Fibroblast of lung (primary cell): ENCODE data around the gene MELTF. TPM values are rescaled to one million over a fixed set of nuclear protein-coding genes. Genes with fewer than 3 reads are reported as not detected.

Experiments used
- DNase-seq, 2 donors: peaks; one replicate each; pipeline versions ENCODE4 v3.0.0 to v3.0.0-alpha.2; 2010; ENCODE audit warnings: low read depth in 2 of 2
- H2AFZ ChIP-seq: 2 replicates; pipeline ENCODE4 v1.5.1; 2012; ENCODE audit warnings: low read length, control low read depth, inconsistent platforms
- H3K27ac ChIP-seq: 2 replicates; pipeline ENCODE4 v1.5.1; 2011; ENCODE audit warnings: low read length, control low read depth; ENCODE audit not compliant: insufficient read depth
- H3K27me3 ChIP-seq: 2 replicates; pipeline ENCODE4 v1.5.1; 2011; ENCODE audit warnings: mild to moderate bottlenecking, low read length; ENCODE audit not compliant: control insufficient read depth, insufficient read depth
- H3K36me3 ChIP-seq: 2 replicates; pipeline ENCODE4 v1.5.1; 2011; ENCODE audit warnings: low read length; ENCODE audit not compliant: control insufficient read depth, insufficient read depth
- H3K4me1 ChIP-seq: 2 replicates; pipeline ENCODE4 v1.5.1; 2011; ENCODE audit warnings: low read length; ENCODE audit not compliant: control insufficient read depth, insufficient read depth; ENCODE audit errors: extremely low read depth
- H3K4me2 ChIP-seq: 2 replicates; pipeline ENCODE4 v1.5.1; 2011; ENCODE audit warnings: low read length, control low read depth; ENCODE audit not compliant: insufficient read depth; ENCODE audit errors: extremely low read depth
- H3K4me3 ChIP-seq, 4 experiments: fragments of 200-600 bp in 1 of 4; sonication (generic) in 1 of 4; replicated peaks in 1 of 4; 2 replicates each; pipeline ENCODE4 v1.5.1; 2011 to 2016; ENCODE audit warnings: low read length in 4 of 4, low read depth in 3 of 4, mild to moderate bottlenecking in 3 of 4, control low read depth in 2 of 4, inconsistent platforms in 1 of 4, mixed read lengths in 1 of 4; ENCODE audit not compliant: insufficient read depth in 1 of 4; ENCODE audit errors: control extremely low read depth in 1 of 4
- H3K79me2 ChIP-seq: 2 replicates; pipeline ENCODE4 v1.5.1; 2012; ENCODE audit warnings: mild to moderate bottlenecking, low read length, inconsistent platforms; ENCODE audit not compliant: control insufficient read depth, insufficient read depth
- H3K9ac ChIP-seq: 2 replicates; pipeline ENCODE4 v1.5.1; 2011; ENCODE audit warnings: mild to moderate bottlenecking, low read length, control low read depth; ENCODE audit not compliant: insufficient read depth
- H3K9me3 ChIP-seq: 2 replicates; pipeline ENCODE4 v1.5.1; 2012; ENCODE audit warnings: low read depth, low read length; ENCODE audit not compliant: control insufficient read depth, insufficient read depth
- H4K20me1 ChIP-seq: 2 replicates; pipeline ENCODE4 v1.5.1; 2011; ENCODE audit warnings: low read length; ENCODE audit not compliant: control insufficient read depth, insufficient read depth; ENCODE audit errors: extremely low read depth
- CTCF ChIP-seq, 2 donors: IDR thresholded peaks in 1 of 2; conservative IDR thresholded peaks in 1 of 2; 1 replicate in 1 of 2; 2 replicates in 1 of 2; pipeline ENCODE4 v1.5.1; 2011 to 2012; ENCODE audit warnings: low read length in 2 of 2, control low read depth in 1 of 2, inconsistent platforms in 1 of 2, low read depth in 1 of 2, mild to moderate bottlenecking in 1 of 2
- EZH2 ChIP-seq: IDR thresholded peaks from 2 replicates; pipeline ENCODE4 v1.5.1; 2012; ENCODE audit warnings: low read length, control low read depth, mild to moderate bottlenecking; ENCODE audit errors: missing control alignments
- polyA plus RNA-seq, 2 donors: library from polyadenylated mRNA; depleted of rRNA in 1 of 2; stranded (reverse) in 1 of 2; unstranded in 1 of 2; fragments of >200 nt; gene quantifications; 2 replicates each; pipeline ENCODE4 v1.2.1, GENCODE V29; 2011 to 2012; ENCODE audit warnings: missing spikeins in 1 of 2
- total RNA-seq: library from RNA; depleted of rRNA; stranded (reverse); fragments of >200 nt; gene quantifications from 2 replicates; pipeline ENCODE4 v1.2.1, GENCODE V29; 2014

MELTF gene
- total and polyA plus RNA-seq, 2 donors (not counting 1 experiment from before 2014, with no cell fraction given) = 2.7 to 5.0 TPM

- Histone ChIP-seq H3K4me1 (no peaks in the 10 kb centered on the region), H2AFZ (no peak overlapping the region), H3K36me3 (no peaks in the 10 kb centered on the region), H3K4me2 (no peak overlapping the region), H3K9me3 (no peaks in the 10 kb centered on the region), H3K79me2 (no peaks in the 10 kb centered on the region), H3K27me3 (no peaks in the 10 kb centered on the region), H3K27ac (no peak overlapping the region), H3K9ac (no peak overlapping the region), H3K4me3 (no peak overlapping the region), H4K20me1 (no peaks in the 10 kb centered on the region)
- no peak for DNase-seq
- no peak for TF ChIP-seq CTCF (conservative IDR thresholded peaks at IDR 0.05 in 1 of 2, IDR thresholded peaks at IDR 0.05 in 1 of 2; ENCODE audit: low read depth in 1 of 2, low read length in 2 of 2)
- no peak for TF ChIP-seq EZH2
Observed at GRCh38 chr3:196962108-196962929, 67.3 kb downstream of the MELTF start.

- DNase-seq = no peak
- no peak overlapping the region for H3K27ac ChIP-seq
- TF ChIP-seq CTCF (conservative IDR thresholded peaks at IDR 0.05 in 1 of 2, IDR thresholded peaks at IDR 0.05 in 1 of 2; ENCODE audit: low read depth in 1 of 2, low read length in 2 of 2) (no peak), EZH2 (no peak)
Observed at GRCh38 chr3:196954832-196955231, 74.8 kb downstream of the MELTF start.

More at GRCh38 chr3:196954832-196955231, 74.8 kb downstream of the MELTF start:
- Histone ChIP-seq H3K9me3 (no peaks in the 10 kb centered on the region), H3K4me2 (no peak overlapping the region), H3K36me3 (no peaks in the 10 kb centered on the region), H4K20me1 (no peaks in the 10 kb centered on the region), H3K4me1 (no peaks in the 10 kb centered on the region), H2AFZ (no peak overlapping the region), H3K79me2 (no peaks in the 10 kb centered on the region), H3K9ac (no peak overlapping the region), H3K27me3 (no peaks in the 10 kb centered on the region), H3K4me3 (no peak overlapping the region)

Other genes starting within 250 kb of the MELTF start
- 41.3 and 43.8 TPM in 2 replicates for gene SENP5, start 161.9 kb downstream of the MELTF start, total RNA-seq
- 12.5 and 18.6 TPM in 2 replicates for gene SENP5, start 161.9 kb downstream of the MELTF start, polyA plus RNA-seq
- gene NCBP2, start 87.3 kb downstream of the MELTF start, total RNA-seq = 55.5 and 65.2 TPM in 2 replicates
- 74.4 and 85.9 TPM in 2 replicates for gene NCBP2, start 87.3 kb downstream of the MELTF start, polyA plus RNA-seq
- gene PIGZ, start 61.0 kb downstream of the MELTF start, total RNA-seq = 0.51 and 0.66 TPM in 2 replicates
- gene PIGZ, start 61.0 kb downstream of the MELTF start, polyA plus RNA-seq = 1.5 and 2.0 TPM in 2 replicates